ENCODE data around the gene RAB4A.

The RAB4A gene

GRCh38 chr1:229341774-229342655 is 71.1 kb downstream of the RAB4A start:
- peak; percentile 89 for DNase-seq

GRCh38 chr1:229342656-229343569 is 72.0 kb downstream of the RAB4A start, which contains the start of gene CCSAP:
TSS of gene CCSAP (minus strand) at chr1:229343047. CDS start at chr1:229342465, 582 bp downstream.
- peak; percentile 72 for DNase-seq

DNA sequence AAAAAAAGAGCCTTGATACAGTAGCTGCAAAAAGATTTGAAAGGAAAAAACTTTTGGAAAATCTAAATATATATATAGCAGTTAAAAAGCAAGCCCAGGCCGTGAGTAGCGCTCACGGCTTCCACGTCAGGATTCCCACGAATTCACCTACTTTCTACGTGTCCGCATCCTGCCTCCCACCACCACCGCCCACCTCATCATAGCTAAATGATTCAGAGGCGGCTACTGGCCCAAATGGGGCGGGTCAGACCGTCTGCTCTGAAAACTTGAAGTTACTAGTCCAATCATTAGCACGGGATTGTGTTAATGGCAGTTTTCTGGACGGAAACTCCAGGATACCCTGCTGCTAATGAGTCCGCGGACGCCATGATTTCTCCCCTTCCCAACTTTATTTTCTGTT is 73.2 kb downstream of the RAB4A start:
- no peak for DNase-seq

GRCh38 chr1:229344937-229345684 is 74.2 kb downstream of the RAB4A start:
- no peak for DNase-seq

- DNase-seq: no peak
Measured at GRCh38 chr1:229347528-229347927, 76.6 kb downstream of the RAB4A start.

- no peak for DNase-seq
Measured at GRCh38 chr1:229349463-229350385, 78.8 kb downstream of the RAB4A start.

GRCh38 chr1:229352975-229353374 is 82.1 kb downstream of the RAB4A start:
- no peak for DNase-seq

GRCh38 chr1:229354226-229354625 is 83.3 kb downstream of the RAB4A start:
- DNase-seq: no peak

Measured in right forelimb (tissue), 1 donor.